Tibial nerve (tissue), 4 donors: Measurements from ENCODE around the gene RHOJ. TPM values are rescaled to one million over a fixed set of nuclear protein-coding genes. Genes with fewer than 3 reads are reported as not detected.
"Not testable (repeated sequence)": the region's sequence is repeated elsewhere in the genome, so short reads cannot be mapped to it uniquely, and the experiment has no call there.

Source experiments
- DNase-seq, 2 donors: peaks; one replicate each; pipeline ENCODE4 v3.0.0-alpha.2; 2019; ENCODE audit warnings: low spot score in 2 of 2
- H3K27ac ChIP-seq, 4 donors: fragments of 200-600 bp; sonication (generic) in 3 of 4; one replicate each; pipeline ENCODE4 v1.5.1; 2017 to 2019; ENCODE audit warnings: mild to moderate bottlenecking in 1 of 4
- H3K27me3 ChIP-seq, 2 donors: fragments of 200-600 bp; sonication (generic) in 1 of 2; one replicate each; pipeline versions ENCODE4 v1.5.1 to v1.6.0; 2017 to 2019
- H3K36me3 ChIP-seq, 3 donors: fragments of 200-600 bp; sonication (generic); one replicate each; pipeline ENCODE4 v1.5.1; 2018 to 2019
- H3K4me1 ChIP-seq, 4 donors: fragments of 200-600 bp; sonication (generic) in 3 of 4; one replicate each; pipeline ENCODE4 v1.5.1; 2017 to 2019
- H3K4me3 ChIP-seq, 4 donors: fragments of 200-600 bp; sonication (generic) in 3 of 4; one replicate each; pipeline ENCODE4 v1.5.1; 2017 to 2019; ENCODE audit warnings: mild to moderate bottlenecking in 1 of 4, moderate library complexity in 1 of 4
- H3K9me3 ChIP-seq, 4 donors: fragments of 200-600 bp; sonication (generic) in 3 of 4; one replicate each; pipeline ENCODE4 v1.5.1; 2017 to 2019
- CTCF ChIP-seq, 5 experiments: fragments of 200-600 bp in 3 of 5; fragments of 450-650 bp in 2 of 5; sonication (generic) in 3 of 5; IDR thresholded peaks; one replicate each; pipeline ENCODE4 v1.5.1; 2016 to 2019; ENCODE audit warnings: antibody characterized with exemption in 5 of 5, mild to moderate bottlenecking in 3 of 5, moderate library complexity in 2 of 5
- EP300 ChIP-seq, 2 donors: sonication (generic); formaldehyde crosslinking; IDR thresholded peaks; one replicate each; pipeline ENCODE4 v1.6.1; 2017; ENCODE audit warnings: antibody characterized with exemption in 2 of 2, mild to moderate bottlenecking in 1 of 2
- POLR2A ChIP-seq, 2 donors: fragments of 450-650 bp; IDR thresholded peaks; one replicate each; pipeline ENCODE4 v1.6.1; 2017; ENCODE audit warnings: antibody characterized with exemption in 2 of 2, mild to moderate bottlenecking in 2 of 2, moderate library complexity in 2 of 2
- WGBS, 2 donors: methylation state at CpG; one replicate each; pipeline ENCODE4 v1.1.5; 2018; 5-methylcytosine and 5-hydroxymethylcytosine counted together
- total RNA-seq, 4 donors: library from RNA; depleted of rRNA; stranded (reverse); fragments of >200 nt; gene quantifications; one replicate each; pipeline ENCODE4 v1.1.0, GENCODE V29; 2016

RHOJ gene
- total RNA-seq: 10 to 100 TPM; 10.0 to 20.7 (median 11.6) TPM

- 7 to 12% methylated on average over 16 of the region's 16 CpGs for WGBS, 2 donors
- peak; percentile 15 to 26 for DNase-seq
- no peaks in the 10 kb centered on the region for H3K9me3 ChIP-seq
- no peaks in the 10 kb centered on the region for H3K27me3 ChIP-seq
- peak within 1 kb of the TSS; percentile 36 to 54 (median 50) for H3K4me3 ChIP-seq
- peak within 1 kb of the TSS; percentile 71 to 96 (median 83) for H3K27ac ChIP-seq
- peaks cover 0 to 33% (median 3%) of the 10 kb centered on the region in 4 donors for H3K4me1 ChIP-seq
- peak in 1 of 2 donors; percentile 23 for TF ChIP-seq POLR2A (IDR thresholded peaks at IDR 0.05)
- TF ChIP-seq EP300 (IDR thresholded peaks at IDR 0.05): no peak
- H3K36me3 ChIP-seq: no peaks in the 10 kb centered on the region
Observed at GRCh38 chr14:63204407-63205043, at the start of gene RHOJ. RHOJ (plus strand) TSS chr14:63204443; CDS start chr14:63204870, 427 bp downstream.

DNA sequence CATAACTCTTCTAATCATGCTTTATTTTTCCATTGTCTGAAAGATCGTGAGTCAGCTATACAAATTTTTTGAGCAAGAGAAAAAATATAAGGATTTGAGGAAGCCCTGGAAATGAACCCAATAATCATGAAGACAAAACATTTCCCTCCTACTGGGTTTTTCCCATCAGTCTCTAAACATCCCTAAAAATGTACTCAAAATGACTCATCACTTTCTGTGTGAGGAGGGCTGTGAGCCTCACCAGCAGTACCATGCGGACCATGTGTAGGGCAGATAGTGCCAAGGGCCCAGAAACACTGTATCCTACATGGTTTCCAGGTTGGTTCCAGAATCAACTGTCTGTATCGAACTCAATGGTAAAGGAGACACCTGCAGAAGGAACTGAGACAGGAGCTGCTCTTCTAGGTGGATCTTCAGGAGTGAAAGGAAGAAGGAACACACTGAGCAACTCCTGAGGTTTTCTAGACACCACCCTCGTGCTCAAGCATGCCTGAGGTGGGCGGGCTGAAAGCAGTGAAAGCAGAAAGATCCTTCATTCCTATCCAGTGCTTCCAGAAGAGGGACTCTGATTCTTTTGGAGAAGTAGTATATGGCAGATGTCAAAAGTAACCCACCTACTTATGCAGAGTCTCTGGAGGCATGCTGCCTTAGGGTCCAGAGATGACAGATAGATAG, 48.6 kb upstream of the RHOJ start:
- Histone ChIP-seq H3K27ac (no peak overlapping the region), H3K4me1 (no peaks in the 10 kb centered on the region), H3K36me3 (no peaks in the 10 kb centered on the region), H3K9me3 (no peaks in the 10 kb centered on the region), H3K27me3 (no peaks in the 10 kb centered on the region), H3K4me3 (no peak overlapping the region)
- DNase-seq: no peak
- 54 to 60% methylated on average over 5 of the region's 5 CpGs for WGBS, 2 donors
- TF ChIP-seq CTCF (IDR thresholded peaks at IDR 0.05): no peak
- no peak for TF ChIP-seq POLR2A (IDR thresholded peaks at IDR 0.05)
- no peak for TF ChIP-seq EP300 (IDR thresholded peaks at IDR 0.05)

GRCh38 chr14:63157195-63157594, 47.0 kb upstream of the RHOJ start:
- no peaks in the 10 kb centered on the region for H3K4me1 ChIP-seq
- TF ChIP-seq CTCF (IDR thresholded peaks at IDR 0.05): no peak
- TF ChIP-seq POLR2A (IDR thresholded peaks at IDR 0.05): no peak
- TF ChIP-seq EP300 (IDR thresholded peaks at IDR 0.05): no peak
- no peak overlapping the region for H3K27ac ChIP-seq
- H3K4me3 ChIP-seq: no peak overlapping the region
- no peaks in the 10 kb centered on the region for H3K27me3 ChIP-seq
- no peak for DNase-seq
- no peaks in the 10 kb centered on the region for H3K36me3 ChIP-seq
- 69 to 75% methylated on average over 2 of the region's 2 CpGs for WGBS, 2 donors
- H3K9me3 ChIP-seq: no peaks in the 10 kb centered on the region

GRCh38 chr14:63163306-63163705, 40.9 kb upstream of the RHOJ start:
- Histone ChIP-seq H3K27me3 (no peaks in the 10 kb centered on the region), H3K4me3 (no peak overlapping the region), H3K36me3 (no peaks in the 10 kb centered on the region), H3K4me1 (no peaks in the 10 kb centered on the region), H3K27ac (no peak overlapping the region), H3K9me3 (peaks cover 0 to 13% (median 3%) of the 10 kb centered on the region in 4 donors)
- DNase-seq: no peak
- 89 to 93% methylated on average over 1 of the region's 1 CpG for WGBS, 2 donors
- no peak for TF ChIP-seq POLR2A (IDR thresholded peaks at IDR 0.05)
- TF ChIP-seq CTCF (IDR thresholded peaks at IDR 0.05): no peak
- TF ChIP-seq EP300 (IDR thresholded peaks at IDR 0.05): no peak

DNA sequence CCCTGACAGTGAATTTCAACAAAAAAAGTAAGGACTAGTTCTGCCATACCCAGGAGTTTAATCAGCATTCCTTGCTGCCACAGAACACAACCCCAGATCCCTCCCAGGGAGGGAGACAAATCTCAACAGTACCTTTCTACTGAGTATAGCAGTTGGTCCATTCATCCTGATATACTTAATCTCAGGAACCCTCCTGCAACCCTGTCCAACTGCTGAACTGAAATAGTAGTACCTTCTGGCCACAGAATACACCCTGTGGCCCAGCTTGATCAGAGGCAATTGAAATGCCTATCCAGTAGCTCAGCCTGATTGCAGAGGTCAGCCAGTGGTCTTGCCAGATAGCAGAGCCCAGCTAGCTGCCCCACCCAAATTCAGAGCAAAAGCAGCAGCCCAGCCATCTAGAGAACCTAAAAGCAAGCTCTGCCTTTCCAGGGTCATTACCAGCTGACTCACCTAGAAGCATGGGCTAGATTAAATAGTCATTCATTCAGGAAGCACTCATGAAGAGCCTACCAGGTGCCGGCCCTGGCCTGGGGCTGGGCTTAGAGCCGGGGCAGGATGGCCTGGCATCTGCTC, 40.0 kb upstream of the RHOJ start:
- TF ChIP-seq CTCF (IDR thresholded peaks at IDR 0.05) (no peak), EP300 (IDR thresholded peaks at IDR 0.05) (no peak), POLR2A (IDR thresholded peaks at IDR 0.05) (no peak)
- no peak overlapping the region for H3K27ac ChIP-seq
- DNase-seq: no peak
- no peaks in the 10 kb centered on the region for H3K4me1 ChIP-seq
- no peaks in the 10 kb centered on the region for H3K27me3 ChIP-seq
- 86% methylated on average over 2 of the region's 2 CpGs; no CpG with 5 or more reads in 1 of the 2 donors for WGBS, 2 donors
- H3K4me3 ChIP-seq: no peak overlapping the region
- no peaks in the 10 kb centered on the region for H3K36me3 ChIP-seq
- H3K9me3 ChIP-seq: peaks cover 0 to 13% (median 3%) of the 10 kb centered on the region in 4 donors

- peaks cover 0 to 13% (median 3%) of the 10 kb centered on the region in 4 donors for H3K9me3 ChIP-seq
- H3K27ac ChIP-seq, H3K4me3 ChIP-seq, H3K36me3 ChIP-seq, H3K27me3 ChIP-seq, DNase-seq, H3K4me1 ChIP-seq: not testable (repeated sequence)
- 97 to 98% methylated on average over 6 to 8 of the region's 23 CpGs for WGBS, 2 donors
Observed at GRCh38 chr14:63165267-63165666, 39.0 kb upstream of the RHOJ start.
